NCI-H82 (cell line): ENCODE results near the gene CHRNA9.

Source experiments
- DNase-seq: peaks from one replicate; lab custom pipeline; 2025; lab: John Stamatoyannopoulos, UW

CHRNA9 gene

GRCh38 chr4:40309250-40309774 lies 25.8 kb upstream of the CHRNA9 start:
- DNase-seq, result no peak

GRCh38 chr4:40310225-40310624 lies 24.9 kb upstream of the CHRNA9 start:
- DNase-seq, result no peak

GRCh38 chr4:40311811-40312346 lies 23.3 kb upstream of the CHRNA9 start:
- DNase-seq, result no peak

GRCh38 chr4:40314951-40315350 lies 20.2 kb upstream of the CHRNA9 start:
- no peak for DNase-seq

- no peak for DNase-seq
Measured at GRCh38 chr4:40316333-40316781, 18.8 kb upstream of the CHRNA9 start.

- no peak for DNase-seq
Measured at GRCh38 chr4:40316782-40317635, 18.1 kb upstream of the CHRNA9 start.

- DNase-seq, result no peak
Measured at GRCh38 chr4:40317916-40318658, 17.0 kb upstream of the CHRNA9 start.

- DNase-seq, result no peak
Measured at GRCh38 chr4:40321574-40322275, 13.4 kb upstream of the CHRNA9 start.

GRCh38 chr4:40322811-40323210 lies 12.3 kb upstream of the CHRNA9 start:
- no peak for DNase-seq

GRCh38 chr4:40323866-40324265 lies 11.3 kb upstream of the CHRNA9 start:
- DNase-seq, result no peak

- DNase-seq, result peak; percentile 67
Measured at GRCh38 chr4:40325406-40326019, 9.6 kb upstream of the CHRNA9 start.

GRCh38 chr4:40327340-40327739 lies 7.8 kb upstream of the CHRNA9 start:
- DNase-seq, result no peak

GRCh38 chr4:40328383-40328782 lies 6.8 kb upstream of the CHRNA9 start:
- no peak for DNase-seq

GRCh38 chr4:40329805-40330204 lies 5.3 kb upstream of the CHRNA9 start:
- DNase-seq, result no peak

- DNase-seq, result no peak
Measured at GRCh38 chr4:40330536-40330935, 4.6 kb upstream of the CHRNA9 start.

- DNase-seq, result peak; percentile 33
Measured at GRCh38 chr4:40331101-40331745, 3.9 kb upstream of the CHRNA9 start.

- no peak for DNase-seq
Measured at GRCh38 chr4:40331961-40332360, 3.2 kb upstream of the CHRNA9 start.

- no peak for DNase-seq
Measured at GRCh38 chr4:40333921-40334352, 1.2 kb upstream of the CHRNA9 start.

- DNase-seq, result no peak
Measured at GRCh38 chr4:40335525-40335894, 377 bp downstream of the CHRNA9 start.

- DNase-seq, result no peak
Measured at GRCh38 chr4:40337051-40337450, 1.9 kb downstream of the CHRNA9 start.

- DNase-seq, result no peak
Measured at GRCh38 chr4:40337523-40337922, 2.4 kb downstream of the CHRNA9 start.
